NCI-H1417 (cell line): ENCODE measurements around the gene RAB29.

Source experiments
- DNase-seq, 3 experiments: peaks; one replicate each; lab custom pipeline; 2025; lab: John Stamatoyannopoulos, UW

RAB29 gene

DNA sequence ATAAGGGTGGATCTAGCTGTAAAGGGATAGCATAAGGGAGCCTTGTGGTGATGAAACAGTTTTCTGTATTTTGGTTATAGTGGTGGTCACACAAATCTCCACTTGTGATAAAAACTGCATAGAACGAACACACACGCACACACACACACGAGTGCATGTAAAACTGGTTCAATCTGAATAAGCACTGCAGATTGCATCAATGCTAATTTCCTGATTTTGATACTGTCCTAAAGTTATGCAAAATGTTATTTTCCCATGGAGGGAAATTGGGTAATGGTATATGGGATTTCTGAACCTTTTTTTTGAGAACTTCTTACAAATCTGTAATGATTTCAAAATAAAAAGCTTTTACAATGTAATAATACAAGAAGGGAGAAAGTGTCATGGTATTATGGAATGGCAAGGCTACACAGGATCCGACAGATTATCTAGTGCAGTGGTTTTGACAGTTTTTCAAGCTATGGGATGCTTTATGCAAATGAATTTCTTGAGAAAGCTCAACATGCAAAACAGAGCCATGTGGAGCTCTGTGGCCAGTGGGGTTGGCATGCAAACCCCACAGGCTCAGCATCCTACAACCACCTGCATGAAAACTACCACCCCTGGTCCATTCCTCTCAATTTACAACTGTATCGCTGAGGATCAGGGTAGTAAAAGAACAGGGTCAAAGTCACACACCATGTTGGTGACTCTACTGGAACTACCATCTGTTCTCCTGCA lies 18.9 kb upstream of the RAB29 start:
- no peak for DNase-seq

DNA sequence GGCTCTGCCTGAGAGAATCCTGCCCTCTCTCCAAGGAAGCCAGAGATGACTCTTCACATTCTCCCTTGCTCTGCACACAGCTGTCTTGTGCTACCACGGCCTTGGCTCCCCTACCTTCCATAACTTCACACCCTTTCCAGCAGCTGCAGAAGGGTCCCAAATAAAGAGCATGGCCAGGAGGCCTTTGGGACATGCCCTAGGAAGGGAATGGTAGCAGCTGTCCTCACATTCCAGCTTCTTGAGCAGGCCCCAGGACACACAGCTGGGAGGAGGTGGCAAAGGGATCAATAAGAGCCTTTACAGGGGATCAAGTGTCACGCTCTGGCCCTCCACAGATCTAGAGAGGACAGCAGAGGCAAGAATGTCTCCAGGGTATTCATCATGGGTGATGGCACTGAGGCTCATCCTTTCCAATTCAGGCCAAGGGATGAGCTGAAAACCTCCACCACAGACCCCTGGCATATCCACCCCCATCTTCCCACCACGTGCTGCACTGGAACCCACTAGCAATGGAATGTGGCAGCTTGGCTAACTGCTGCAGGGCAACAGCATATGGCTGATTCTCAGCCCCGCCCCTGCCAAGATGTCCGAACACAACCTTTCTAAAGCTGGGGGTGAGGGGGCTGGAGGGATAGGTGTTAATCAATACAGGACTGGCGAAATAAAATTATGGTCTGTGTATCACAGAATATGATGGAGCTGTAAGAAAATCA lies 17.8 kb upstream of the RAB29 start:
- no peak for DNase-seq

- no peak for DNase-seq
These were observed 17.2 kb upstream of the RAB29 start for GRCh38 chr1:205792481-205792881.

- DNase-seq: peak; percentile 35 to 76 (median 64)
These were observed 16.4 kb upstream of the RAB29 start for GRCh38 chr1:205791568-205792180.

DNA sequence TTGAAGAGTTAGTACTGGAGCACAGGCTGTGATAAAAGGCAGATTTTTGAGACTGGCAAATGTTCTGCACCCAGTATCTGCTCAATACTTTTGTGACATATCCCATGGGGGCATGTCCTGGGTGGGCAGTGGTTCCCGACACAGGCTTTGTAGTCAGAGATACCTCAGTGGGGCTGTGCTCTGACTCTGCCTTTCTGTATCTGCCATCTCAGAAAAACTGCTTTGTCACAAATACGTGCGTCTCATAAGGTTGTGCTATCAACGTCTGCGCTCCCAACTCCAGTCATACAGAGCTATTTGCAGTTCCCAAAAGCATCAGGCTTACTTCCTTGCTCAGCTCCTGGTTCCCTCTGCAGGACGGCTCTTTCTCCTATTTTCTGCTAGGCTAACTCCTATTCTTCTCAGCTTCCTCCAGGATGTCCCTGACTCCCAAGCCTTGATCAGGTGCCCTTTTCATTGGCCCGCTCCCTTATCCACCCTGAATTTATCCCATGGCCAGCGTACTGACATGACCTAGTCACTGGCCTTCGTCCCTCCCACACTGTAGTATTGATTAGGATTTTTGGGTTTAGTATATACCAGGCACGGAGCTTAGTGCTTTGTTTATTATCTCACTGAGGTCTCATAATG lies 12.1 kb upstream of the RAB29 start:
- DNase-seq: no peak

GRCh38 chr1:205786601-205787000 lies 11.3 kb upstream of the RAB29 start:
- DNase-seq: no peak

- DNase-seq: no peak
These were observed 10.2 kb upstream of the RAB29 start for GRCh38 chr1:205785446-205785845.

DNA sequence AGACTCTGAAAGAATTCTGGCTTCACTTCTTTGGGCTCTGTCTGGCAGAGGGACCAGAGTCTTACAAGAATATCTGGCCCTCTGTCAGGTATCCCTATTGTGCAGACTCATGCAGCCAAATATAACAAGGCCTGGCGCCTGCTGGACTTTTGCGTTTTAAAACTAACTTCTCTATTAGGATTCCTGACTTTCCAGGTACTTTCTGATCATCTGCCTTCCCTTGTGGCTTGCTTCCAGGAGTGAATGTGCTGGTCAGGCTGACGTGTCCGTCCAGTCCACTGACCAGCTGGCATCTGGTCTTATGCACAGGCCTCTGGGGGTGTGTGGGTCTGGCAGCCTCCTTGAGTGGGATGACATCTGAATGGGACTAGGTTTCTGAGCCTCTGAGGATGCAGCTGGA lies 8.6 kb upstream of the RAB29 start:
- DNase-seq: no peak

DNA sequence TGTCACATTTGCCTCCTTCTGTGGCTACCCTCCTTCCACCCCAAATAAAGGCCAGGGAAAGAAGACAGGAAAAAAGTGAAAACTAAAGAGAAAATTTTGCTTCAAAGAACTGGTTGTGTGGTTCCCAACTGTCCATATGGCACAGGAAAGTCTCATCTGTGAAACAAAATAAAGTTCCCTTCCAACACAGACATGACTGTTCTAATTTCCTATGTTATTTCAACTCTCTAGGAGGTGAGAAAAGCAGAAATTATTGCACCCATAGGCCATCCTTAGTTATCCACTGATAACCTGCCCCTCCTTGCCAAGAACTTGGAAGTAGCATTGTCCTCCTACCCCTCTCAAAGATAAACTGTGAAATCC lies 8.1 kb upstream of the RAB29 start:
- no peak for DNase-seq

DNA sequence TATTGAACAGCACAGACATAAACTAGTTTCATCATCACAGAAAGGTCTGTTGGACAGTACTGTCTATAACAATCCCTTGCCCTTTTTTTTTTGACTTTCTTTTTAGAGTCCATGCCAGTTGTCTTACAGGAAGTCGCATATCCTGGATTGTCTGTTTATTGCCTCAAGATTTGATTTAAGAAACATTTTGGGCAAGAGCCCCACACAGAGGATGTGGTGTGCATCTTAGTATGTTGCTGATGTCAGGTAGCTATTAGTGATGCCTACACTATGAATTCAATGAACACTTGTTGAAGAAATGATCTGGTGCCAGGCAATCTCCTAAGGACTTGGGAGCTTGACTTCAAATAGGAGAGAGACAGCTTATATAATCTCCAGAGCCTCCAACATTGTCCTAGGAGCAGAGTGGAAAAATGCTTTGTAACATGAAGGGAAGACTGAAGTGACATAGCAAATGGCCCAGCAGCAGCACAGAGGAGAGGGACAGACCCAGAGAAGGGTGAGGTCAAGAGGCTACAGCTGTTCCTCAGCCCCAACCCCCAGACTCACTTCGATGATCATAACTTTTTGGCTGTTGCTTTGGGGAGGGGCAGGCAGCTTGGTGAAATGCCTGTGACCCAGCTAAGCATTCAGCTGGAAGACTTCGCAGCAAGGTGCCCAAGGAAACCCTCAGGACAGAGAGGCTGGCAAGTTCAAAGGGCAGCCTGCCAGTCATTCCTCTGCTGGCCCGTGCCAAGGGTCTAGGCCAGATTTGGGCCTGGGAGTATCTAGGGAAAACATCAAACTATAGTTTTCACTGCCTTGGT lies 7.5 kb upstream of the RAB29 start:
- DNase-seq: no peak

DNA sequence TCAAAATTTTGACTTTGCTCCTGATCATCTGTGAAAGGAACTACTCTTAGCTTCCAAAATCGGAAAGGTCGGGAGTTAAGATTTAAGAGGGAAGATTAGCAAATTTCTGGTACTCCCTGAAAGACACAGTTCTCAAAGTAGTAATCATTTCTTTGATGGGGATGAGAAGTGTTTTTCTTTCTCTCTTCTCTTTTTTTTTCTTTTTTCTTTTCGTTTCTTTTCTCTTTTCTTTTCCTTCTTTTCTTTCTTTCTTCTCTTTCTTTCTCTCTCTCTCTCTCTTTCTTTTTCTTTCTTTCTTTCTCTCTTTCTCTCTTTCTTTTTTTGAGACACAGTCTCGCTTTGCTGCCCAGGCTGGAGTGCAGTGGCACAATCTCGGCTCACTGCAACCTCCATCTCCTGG lies 5.1 kb upstream of the RAB29 start:
- DNase-seq: no peak

GRCh38 chr1:205777994-205778393 lies 2.7 kb upstream of the RAB29 start:
- no peak for DNase-seq

DNA sequence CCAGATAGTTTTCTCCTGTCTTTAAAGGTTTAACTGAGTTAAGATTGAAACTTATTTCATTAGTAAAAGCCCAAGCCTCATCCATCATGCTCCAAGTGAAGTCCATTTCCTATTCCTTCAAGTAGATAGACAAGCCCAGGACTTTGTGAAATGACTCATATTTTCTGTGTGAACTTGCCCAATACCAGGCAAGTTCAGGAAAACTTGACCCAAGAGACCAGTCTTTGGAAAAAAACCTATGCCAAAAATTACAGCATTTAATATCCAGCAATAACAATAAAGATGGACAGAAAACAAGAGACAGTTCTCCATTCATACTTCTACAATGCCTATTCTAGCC lies 405 bp upstream of the RAB29 start:
- no peak for DNase-seq

DNA sequence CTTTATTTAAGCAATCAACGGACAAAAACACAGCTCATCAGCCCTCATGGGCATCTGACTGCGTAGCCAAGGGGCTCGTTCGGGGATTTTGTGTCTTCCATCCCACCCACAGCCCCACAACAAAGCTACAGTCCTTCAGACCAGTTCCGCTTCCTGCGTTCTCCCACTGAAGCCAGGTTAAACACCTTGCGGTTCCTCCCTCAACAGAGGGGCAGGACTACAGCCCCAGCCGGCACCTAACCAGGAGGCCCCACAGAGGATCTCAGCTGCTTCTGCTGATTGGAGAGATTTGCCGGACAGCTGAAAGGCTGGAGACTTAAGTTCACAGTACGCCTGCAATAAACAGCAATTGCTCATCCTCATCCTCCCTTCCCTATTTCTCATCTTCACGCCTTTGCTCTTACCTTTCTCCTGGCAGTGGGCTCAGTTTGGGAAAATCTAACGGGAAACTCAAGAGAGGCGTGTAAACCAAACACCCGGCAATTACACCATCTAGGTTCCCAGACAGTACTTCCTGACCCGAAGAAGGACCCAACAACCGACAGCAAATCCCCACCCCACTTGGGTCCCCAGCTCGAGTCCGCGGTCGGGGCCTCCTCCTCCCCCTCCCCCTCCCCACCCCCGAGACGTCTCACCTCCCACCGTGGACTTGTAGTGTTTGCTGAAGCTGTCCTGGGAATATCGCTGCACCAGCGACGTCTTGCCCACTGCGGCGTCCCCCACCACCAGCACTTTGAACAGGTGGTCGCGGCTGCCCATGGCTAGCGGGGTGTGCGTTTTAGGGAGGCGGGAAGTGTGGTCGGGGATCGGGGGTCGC lies 876 bp downstream of the RAB29 start:
- peak in 1 of 3 experiments; percentile 53 for DNase-seq

DNA sequence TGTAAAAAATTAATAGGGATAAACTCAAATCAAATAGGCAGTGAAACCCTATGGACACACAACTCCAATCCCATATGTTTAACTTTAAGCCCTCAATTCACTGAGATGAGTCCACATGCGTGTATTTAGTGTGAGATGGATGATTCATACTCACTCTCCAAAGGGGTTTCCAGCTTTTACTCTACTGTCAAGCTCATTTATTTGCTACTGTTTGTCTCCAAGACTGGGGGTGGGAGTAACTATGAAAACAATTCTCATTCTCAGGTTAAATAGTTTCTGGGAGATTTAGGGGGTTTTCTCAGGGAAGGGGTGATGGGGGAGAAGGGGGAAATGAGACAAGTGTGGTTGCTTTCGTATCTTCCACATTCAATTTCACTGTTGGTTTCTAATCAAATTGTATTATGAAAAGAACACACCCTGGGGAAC lies 2.7 kb downstream of the RAB29 start:
- no peak for DNase-seq

DNA sequence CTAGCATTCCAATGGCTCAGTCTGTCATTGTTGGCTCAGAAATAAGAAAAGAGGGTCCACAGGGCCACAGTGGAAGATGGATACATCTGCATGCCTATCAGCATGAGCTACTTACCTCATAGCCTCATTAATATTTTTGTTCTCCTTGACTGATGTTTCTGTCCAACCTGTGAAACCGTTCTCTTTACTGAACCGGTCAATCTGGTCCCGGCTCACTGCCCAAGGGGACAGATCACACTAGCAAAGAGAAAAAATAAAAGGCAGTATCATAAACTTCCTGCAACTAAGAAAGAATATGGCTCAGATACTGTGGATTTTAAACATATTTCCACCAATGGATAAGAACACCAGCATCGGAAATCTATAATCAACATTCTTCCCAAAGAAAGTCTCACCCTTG lies 4.7 kb downstream of the RAB29 start:
- no peak for DNase-seq

DNA sequence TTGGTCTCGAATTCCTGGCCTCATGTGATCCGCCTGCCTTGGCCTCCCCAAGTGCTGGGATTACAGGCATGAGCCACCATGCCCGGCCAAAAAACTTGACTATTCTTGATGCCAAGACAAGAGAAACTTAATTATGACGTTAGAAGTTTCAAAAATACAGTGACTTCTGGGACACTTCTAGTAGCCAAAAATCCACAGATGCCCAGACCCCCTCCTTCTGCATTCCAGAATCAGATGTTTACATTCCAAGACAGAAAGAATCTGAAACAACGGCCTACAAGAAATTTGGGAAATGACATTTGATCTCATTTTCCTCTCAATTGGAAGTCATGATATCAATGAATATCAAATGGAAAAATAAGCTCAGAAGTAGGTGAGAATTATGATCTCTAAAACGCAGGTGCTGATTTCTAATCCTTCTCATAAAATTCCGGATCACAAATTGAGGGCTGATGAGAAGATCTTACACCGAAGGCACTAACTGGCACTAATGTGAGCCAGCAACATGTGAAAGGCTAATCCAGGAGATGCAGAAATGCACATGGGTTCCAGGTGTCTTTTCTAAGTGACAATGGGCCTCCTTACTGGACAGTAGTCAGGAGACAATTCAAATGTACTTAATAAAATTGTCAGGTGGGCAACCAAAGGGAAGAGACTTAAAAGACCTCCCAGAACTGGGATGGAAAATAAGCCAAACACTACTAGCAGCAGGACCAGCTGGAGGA lies 5.5 kb downstream of the RAB29 start:
- DNase-seq: no peak

DNA sequence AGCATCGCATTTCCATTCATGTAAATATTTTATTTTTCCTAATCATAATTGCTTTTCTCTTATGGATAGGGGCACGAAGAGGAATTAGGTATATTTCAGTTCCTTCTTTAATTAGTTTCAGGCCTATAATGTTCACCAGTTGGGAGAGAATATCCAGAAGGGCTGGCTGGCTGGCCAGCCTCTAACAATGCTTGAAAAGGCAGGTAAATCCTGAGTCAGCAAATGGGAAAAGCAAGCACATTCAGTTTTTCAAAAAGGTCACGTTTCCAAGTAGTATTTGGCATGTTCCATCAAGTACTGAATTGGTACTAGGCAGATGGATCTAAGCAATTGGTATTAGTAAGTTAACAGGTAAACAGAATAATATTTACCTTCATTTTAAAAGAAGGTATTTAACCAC lies 8.0 kb downstream of the RAB29 start:
- no peak for DNase-seq

DNA sequence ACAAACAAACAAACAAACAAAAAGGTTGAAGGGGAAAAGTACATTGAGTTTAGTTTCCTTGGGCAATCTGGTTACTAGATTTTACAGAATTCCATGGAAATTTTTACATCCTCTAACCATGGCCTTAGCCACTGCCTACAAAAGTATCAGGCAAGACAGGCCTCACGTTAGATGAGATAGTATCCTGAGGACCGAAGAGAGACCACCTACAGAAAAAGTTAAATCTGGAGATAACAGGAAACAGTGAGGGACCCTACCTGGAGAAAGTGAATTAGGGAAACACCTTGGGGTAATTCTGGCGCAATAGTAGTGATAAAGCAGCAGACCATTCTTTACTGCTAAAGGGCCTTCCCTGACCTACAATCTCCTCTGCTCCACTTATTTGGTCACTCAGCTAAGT lies 8.7 kb downstream of the RAB29 start:
- no peak for DNase-seq

GRCh38 chr1:205766038-205766437 lies 9.2 kb downstream of the RAB29 start:
- DNase-seq: no peak

DNA sequence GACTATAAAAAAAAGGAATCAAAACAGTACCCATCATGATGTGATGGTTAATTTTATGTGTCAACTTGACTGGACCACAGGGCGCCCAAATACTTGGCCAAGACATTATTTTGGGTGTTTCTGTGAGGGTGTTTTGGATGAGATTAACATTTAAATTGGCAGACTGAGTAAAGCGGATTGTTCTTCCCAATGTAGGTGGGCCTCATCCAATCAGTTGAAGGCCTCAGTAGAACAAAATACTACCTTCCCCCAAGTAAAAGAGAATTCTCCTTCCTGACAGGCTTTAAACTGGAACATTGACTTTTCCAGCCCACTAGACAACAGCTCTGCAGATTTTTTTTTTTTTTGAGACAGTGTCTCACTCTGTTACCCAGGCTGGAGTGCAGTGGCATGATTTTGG lies 10.7 kb downstream of the RAB29 start:
- no peak for DNase-seq
